T-helper 2 cell treated with Interferon-gamma antibody and Interleukin-4, amounts not matched to agents 100 ng/mL and 5 ng/mL, for 36 hours (primary cell): ENCODE results near the gene TSPAN2. TPM values are rescaled to one million over a fixed set of nuclear protein-coding genes. Genes with fewer than 3 reads are reported as not detected.

Experiments used
- intact Hi-C: fragments of 100-400 bp; cut with micrococcal nuclease; formaldehyde crosslinking; loops from one replicate; pipeline ENCODE4 v1.15.1; 2023
- total RNA-seq: library from RNA; stranded (reverse); gene quantifications from 2 replicates; pipeline ENCODE4 v1.2.3, GENCODE V29; 2022

TSPAN2 gene
- total RNA-seq, 1 donor from 2014 or later = 3.3 TPM

DNA sequence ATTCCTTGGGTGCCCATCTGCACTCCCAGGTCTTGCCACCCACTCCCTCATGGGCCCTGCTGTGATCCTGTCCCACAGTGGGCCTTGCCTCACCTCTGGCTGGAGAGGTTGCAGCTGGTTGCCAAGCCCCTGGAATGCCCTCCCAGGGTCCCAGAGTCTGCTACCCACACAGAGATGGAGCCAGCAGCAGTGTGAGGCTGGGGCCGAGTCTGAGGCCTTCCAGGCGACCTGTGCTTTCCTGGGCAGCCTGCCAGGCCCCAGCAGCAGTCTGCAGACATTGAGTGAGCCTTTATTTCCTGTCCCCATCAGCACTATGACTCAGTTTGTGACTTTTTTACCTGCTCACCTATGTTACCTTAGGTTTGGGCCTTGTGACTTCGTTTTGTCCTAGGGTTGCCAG, 25.0 kb upstream of the TSPAN2 start:
- intact Hi-C loops = no loop called here

- intact Hi-C loops = no loop called here
Observed at GRCh38 chr1:115113766-115114165, 24.5 kb upstream of the TSPAN2 start.

- intact Hi-C loops = loop anchor here (1.0 kb wide), 1 partner anchor 133 kb away; no protein-coding TSS in a partner anchor
Observed at GRCh38 chr1:115112496-115113375, 23.4 kb upstream of the TSPAN2 start.

GRCh38 chr1:115107516-115108260, 18.4 kb upstream of the TSPAN2 start:
- intact Hi-C loops = no loop called here

- intact Hi-C loops = no loop called here
Observed at GRCh38 chr1:115105831-115106230, 16.5 kb upstream of the TSPAN2 start.

DNA sequence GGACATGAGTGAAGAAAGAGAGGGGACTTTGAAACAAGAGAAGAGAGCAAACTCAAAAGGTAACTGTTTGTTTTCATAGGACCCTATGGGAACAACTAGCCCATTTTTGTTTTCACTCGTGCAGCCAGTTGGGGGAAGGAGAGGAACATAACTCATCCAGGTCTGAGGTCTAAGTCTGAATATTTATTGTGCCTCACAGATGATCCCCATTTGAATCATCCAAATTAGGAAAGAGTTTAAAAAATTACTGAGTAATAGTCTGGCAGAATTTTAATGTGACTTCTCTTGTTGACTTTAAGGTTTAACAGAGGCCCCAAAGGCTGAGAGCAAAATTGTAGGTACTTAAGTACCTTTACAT, 10.4 kb upstream of the TSPAN2 start:
- intact Hi-C loops = loop anchor here (1.0 to 5.0 kb wide), 6 partner anchors 8 to 588 kb away; partner anchors contain the start of genes BCAS2, CSDE1, NRAS and TRIM33

DNA sequence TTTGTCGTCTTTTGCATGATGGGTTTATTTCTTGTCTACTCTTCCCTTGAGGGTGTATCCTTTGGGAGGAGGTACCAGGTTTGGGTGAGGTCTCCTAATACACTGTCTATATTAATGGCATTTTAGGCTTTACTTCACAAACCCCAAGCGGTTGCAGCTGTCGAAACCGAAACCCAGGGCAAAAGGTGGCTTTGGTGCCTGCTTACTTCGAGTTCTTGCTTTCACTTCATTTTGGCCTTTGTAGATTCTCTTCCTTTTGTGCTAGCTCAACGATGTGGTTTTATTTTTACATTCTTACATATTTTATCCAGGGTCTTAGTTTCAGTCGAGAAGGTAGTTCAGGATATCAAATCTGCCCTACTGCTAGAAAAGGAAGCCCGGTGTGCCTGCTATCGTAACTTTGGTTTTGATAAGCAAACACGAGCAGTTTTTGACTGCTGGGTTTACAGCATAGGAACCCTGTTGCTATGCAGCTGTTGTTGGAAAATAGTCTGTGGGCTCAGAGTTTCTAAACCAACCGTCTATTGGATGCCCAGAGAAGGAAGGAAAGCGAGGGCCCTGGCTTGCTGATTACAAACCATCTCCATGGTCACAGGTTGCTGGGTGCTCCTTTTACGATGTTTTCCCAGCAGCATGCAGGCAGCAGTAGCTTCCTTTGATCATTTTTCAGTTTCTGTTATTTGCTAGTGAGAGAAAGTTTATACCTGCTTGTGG, 9.8 kb upstream of the TSPAN2 start:
- intact Hi-C loops = loop anchor here (1.0 to 5.0 kb wide), 6 partner anchors 8 to 588 kb away; partner anchors contain the start of genes BCAS2, CSDE1, NRAS and TRIM33

DNA sequence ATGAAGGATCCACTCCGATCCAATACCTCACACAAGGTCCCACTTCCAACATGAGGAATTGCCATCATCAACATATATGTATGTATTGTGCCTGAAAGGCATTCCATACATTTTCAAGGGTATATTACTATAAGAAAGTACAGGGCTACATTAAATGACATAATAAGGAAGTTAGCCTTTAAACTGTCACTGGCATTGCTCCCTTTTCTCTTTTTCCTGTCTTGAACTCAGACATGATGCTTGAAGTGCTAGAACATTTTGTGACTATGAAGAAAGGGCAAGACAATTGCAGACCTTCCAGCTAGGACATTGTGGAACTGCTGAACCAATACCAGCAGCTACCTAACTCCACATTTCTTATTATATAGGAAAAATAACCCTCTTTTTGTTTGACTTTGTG, 2.9 kb upstream of the TSPAN2 start:
- intact Hi-C loops = no loop called here

GRCh38 chr1:115091572-115091971, 2.3 kb upstream of the TSPAN2 start:
- intact Hi-C loops = loop anchor here (1.0 kb wide), 1 partner anchor 8 kb away; no protein-coding TSS in a partner anchor

- intact Hi-C loops = loop anchor here (1.0 kb wide), 1 partner anchor 8 kb away; no protein-coding TSS in a partner anchor
Observed at GRCh38 chr1:115090956-115091355, 1.7 kb upstream of the TSPAN2 start.

DNA sequence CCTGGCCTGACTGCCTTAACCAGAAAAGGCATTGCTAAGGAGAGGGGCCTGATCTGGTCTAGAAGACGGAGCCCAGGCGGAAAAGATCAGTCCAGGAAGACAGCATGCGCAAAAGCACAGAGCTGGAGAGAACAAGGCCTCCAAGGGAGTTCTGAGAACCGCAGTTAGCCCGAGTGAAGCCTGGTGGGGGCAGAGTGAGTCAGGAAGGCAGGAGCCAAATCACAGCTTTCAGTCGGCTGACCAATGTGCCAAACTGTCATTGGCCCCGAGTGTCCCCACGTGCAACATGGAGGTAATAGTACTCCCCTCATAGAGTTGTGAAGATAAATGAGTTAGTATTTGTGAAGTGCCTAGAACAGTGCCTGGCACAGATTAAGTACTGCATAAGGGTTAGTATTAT, 1.2 kb upstream of the TSPAN2 start:
- intact Hi-C loops = no loop called here

GRCh38 chr1:115090186-115090490, 835 bp upstream of the TSPAN2 start:
- intact Hi-C loops = no loop called here

- intact Hi-C loops = loop anchor here (2.0 kb wide), 1 partner anchor 26 kb away; no protein-coding TSS in a partner anchor
Observed at GRCh38 chr1:115088871-115089419, 358 bp downstream of the TSPAN2 start.

DNA sequence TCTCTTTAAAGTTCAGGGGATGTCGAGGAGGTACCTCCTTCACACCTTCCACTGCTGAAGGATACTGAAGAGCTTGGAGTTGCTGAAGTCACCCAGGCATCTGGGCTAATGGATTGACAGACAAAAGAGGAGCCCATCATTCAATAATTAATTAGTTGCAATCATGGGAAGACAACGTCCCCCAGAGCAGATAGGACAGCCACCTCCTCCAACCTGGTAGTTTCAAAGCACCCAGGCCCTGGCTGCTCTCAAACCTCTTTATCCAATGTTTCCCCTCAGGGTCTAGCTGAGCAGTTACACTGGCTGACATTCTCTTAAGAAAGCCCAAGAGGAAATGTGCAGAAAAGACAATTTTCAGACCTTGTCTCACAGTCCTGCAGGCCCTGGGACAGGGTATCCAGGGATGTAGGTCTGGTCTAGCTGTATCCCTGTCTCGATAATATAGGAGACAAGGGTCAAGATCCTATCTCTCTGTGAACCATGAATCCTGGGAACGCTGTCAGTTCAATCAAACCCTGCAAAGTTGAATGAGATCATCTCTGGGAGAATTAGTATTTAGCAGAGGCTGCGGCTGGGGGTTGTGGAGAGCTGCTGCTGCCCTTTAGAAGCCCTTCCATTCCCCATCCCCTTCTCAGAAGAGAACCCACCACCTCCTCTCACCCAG, 1.1 kb downstream of the TSPAN2 start:
- intact Hi-C loops = loop anchor here (2.0 kb wide), 1 partner anchor 25 kb away; no protein-coding TSS in a partner anchor

GRCh38 chr1:115086176-115086830, 3.0 kb downstream of the TSPAN2 start:
- intact Hi-C loops = no loop called here

DNA sequence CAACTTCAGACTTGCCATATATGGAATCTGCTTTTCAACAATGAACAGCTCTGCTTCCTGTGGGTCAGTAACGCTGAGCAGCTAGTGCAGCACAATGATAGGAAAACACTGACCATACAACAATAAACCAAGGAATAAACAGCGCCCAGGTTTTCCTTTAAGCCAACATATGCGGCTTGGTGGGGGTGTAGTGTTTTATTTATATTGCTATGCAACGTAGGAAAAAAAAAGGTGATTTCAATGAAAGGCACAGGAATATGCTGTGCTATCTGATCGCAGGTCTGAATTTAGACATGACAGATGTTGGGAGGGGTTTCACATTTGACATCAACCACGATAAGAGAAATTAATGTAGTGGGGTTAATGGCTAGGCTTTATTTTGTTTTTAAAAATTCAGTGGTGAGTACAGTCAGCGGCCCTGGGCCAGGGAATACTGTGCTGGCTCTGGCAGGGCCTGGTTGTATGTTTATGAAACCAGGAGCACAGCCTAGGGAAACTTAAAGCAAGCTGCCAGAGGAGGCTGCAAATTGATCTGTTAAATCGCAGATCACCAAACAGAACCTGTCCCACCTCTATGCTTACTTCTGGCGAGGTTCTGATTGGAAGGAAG, 4.3 kb downstream of the TSPAN2 start:
- intact Hi-C loops = no loop called here

DNA sequence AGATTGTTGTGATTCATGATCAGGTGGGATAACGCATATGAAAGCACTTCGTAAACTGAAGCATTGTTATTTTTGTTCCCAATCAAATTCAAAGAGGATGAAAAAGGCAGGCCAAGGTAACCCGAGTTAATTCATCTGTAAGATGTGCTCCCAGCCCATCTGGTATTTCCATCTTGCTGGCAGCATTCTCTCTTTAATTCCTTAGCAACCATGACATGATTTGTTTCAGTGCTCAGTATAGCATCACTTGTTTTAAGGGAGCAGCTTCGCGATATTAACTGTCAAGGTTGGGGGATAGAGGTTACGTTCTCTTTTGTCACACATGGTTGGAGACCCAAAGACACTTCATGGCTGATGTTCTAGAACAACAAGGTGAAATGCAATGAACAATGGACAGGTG, 6.4 kb downstream of the TSPAN2 start:
- intact Hi-C loops = no loop called here

DNA sequence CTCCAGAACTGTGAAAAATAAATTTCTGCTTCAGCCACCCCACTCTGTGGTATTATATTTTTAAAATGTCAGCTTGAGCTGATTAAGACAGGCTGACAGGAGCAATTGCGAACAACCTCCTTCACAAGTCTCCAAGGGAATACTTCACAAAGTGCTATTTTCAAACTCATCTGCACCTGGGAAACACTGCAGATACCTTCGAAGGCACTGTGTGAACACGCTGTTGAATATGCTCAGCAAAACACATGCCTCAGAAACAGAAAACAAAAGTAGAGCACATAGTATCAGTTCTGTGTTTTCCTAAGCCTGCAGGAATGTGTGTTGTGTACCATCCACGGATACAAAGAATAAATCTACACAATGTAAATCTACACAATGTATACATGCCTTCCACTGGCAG, 10.6 kb downstream of the TSPAN2 start:
- intact Hi-C loops = no loop called here

DNA sequence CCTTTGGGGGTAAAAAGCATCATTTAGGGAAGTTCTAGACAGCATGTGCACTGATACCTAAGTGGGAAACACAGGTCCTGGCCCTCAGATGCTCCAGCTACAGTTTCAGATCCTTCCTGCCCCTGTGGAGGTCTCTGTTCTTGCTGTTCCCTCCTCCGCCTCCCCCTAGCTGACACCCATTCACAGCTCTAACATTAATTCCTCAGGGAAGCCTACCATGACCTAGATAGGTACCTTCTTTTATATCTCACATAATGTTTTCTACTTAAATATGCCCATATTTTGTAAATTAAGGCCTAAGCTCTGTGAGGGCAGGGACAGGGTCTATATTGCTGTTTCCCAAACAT, 11.3 kb downstream of the TSPAN2 start:
- intact Hi-C loops = no loop called here
